ENCODE data around the gene USH1C. TPM values are rescaled to one million over a fixed set of nuclear protein-coding genes. Genes with fewer than 3 reads are reported as not detected.
A peak's percentile ranks its signal among the peaks of the same experiment; 100 is the strongest.

USH1C gene
- total RNA-seq, 1 donor from 2014 or later: 0.24 TPM

DNA sequence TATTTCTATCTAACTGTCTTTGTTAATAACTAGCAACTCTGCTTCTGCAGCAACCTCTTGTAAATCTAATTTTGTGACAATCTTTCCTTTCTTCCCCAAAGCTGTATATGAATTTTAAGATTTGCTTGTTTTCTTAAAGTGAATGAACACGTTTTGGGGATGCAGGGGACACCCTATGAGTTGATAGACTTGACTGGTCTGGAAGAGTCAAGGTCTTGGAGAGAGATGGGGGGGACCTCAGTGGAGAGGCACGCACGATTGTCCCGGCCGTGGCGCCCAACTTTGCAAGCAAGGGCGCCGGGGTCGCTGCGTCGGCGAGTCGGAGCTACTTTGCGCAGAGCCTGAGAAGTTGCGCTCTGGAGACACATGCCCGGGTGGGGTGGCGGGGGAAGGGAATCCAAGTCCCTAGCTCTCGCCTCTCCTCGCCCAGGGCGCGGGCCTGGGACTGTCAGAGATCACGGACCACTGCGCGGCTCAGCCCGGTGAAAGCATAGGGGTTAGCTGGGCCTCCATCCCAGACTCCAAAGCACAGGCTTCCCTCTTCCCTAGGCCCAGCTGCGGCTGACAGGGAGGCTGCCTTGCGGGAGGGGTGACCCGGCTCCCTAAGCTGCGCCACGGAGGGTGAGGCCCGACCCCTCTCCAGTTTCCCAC is 68.4 kb downstream of the USH1C start:
- Histone ChIP-seq H4K20me1 (ENCODE audit: low read depth) (peaks cover 24% of the 10 kb centered on the region), H3K4me3 (peak overlapping the region; percentile 91), H3F3A (ENCODE audit: low read depth) (peaks cover 42% of the 10 kb centered on the region), H2AFZ (replicated peaks) (peak overlapping the region; percentile 100), H3K4me2 (peak overlapping the region; percentile 100), H3K36me3 (no peaks in the 10 kb centered on the region), H3K4me1 (peaks cover 32% of the 10 kb centered on the region), H3K9me3 (ENCODE audit: low read depth) (no peaks in the 10 kb centered on the region), H3K27ac (no peak overlapping the region), H3K79me2 (ENCODE audit: low read depth) (no peaks in the 10 kb centered on the region), H3K9ac (no peak overlapping the region), H3K27me3 (peaks cover 89% of the 10 kb centered on the region)
- Mint-ChIP-seq H3K4me1 (peaks cover 38% of the 10 kb centered on the region), H3K9me3 (no peaks in the 10 kb centered on the region), H3K27ac (no peak overlapping the region), H3K36me3 (no peaks in the 10 kb centered on the region), H3K27me3 (ENCODE audit: insufficient read depth, low read depth) (peaks cover 43% of the 10 kb centered on the region), H3K4me3 (peak overlapping the region; percentile 90)
- TF ChIP-seq, protein P1, sequence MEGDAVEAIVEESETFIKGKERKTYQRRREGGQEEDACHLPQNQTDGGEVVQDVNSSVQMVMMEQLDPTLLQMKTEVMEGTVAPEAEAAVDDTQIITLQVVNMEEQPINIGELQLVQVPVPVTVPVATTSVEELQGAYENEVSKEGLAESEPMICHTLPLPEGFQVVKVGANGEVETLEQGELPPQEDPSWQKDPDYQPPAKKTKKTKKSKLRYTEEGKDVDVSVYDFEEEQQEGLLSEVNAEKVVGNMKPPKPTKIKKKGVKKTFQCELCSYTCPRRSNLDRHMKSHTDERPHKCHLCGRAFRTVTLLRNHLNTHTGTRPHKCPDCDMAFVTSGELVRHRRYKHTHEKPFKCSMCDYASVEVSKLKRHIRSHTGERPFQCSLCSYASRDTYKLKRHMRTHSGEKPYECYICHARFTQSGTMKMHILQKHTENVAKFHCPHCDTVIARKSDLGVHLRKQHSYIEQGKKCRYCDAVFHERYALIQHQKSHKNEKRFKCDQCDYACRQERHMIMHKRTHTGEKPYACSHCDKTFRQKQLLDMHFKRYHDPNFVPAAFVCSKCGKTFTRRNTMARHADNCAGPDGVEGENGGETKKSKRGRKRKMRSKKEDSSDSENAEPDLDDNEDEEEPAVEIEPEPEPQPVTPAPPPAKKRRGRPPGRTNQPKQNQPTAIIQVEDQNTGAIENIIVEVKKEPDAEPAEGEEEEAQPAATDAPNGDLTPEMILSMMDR (IDR thresholded peaks at IDR 0.05): no peak
- TF ChIP-seq EZH2 (IDR thresholded peaks at IDR 0.05) (peak; percentile 60), EZH2phosphoT487 (IDR thresholded peaks at IDR 0.05) (peak; percentile 45)
- DNase-seq (ENCODE audit: low spot score): peak; percentile 70

DNA sequence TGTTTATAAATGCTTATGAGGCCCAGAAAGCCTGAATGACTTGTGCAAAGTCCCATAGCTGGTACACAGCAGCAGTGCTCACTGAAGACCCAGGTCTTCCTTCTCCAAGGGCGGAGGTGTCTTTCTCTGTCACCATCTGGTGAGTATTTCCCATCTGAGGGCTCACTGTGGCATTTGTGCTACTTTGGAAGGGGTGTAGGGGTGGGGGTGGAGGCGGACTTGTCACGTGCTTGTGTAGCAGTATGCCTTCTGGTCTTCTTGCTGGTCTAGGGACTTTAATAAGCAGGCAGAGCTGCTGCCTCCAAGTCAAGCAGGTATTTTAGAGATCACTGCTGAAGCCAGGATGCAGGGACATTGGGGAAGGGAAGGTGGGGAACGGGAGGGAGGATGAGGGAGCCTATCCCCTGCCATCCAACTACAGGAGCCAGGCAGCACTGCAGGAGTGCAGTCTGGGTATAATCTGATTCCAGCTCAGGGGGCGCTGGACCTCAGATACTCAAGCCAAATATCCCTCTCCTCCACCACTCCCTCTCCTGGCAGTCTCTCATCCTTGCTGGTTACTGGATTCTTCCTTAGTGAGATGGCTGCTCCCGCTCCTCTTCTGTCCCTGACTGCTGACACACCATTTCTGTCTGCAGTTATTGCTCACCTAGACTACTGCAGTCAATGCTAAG is 71.0 kb downstream of the USH1C start:
- no peak overlapping the region for H3K27ac Mint-ChIP-seq

DNA sequence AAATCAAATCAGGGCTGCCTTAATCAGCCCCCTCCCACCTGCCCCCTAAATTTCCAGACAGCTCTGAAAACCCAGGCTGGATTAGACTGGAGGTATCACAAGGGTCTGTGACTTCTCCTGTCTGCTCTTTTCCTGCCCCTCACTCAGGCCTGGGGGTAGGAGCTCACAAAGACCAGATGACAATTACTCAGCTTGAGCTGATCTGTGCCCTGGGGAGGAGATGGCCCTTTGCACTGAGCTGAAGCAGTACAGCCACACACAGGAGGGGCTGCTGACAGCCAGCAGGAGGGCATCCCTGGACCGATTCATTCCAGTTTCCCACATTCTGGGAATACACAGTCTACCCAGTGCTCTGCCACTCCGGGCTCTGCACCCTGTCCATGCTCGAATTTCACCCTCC is 71.7 kb downstream of the USH1C start:
- H3K79me2 ChIP-seq (ENCODE audit: low read depth): no peaks in the 10 kb centered on the region

More for the DNA sequence above, 71.0 kb downstream of the USH1C start:
- peaks cover 36% of the 10 kb centered on the region for H3K27me3 Mint-ChIP-seq (ENCODE audit: insufficient read depth, low read depth)
- TF ChIP-seq EZH2phosphoT487 (IDR thresholded peaks at IDR 0.05): no peak
- TF ChIP-seq, protein P1 (IDR thresholded peaks at IDR 0.05): peak; percentile 69
- DNase-seq (ENCODE audit: low spot score): peak; percentile 84
- no peak overlapping the region for H3K4me3 Mint-ChIP-seq
- Histone ChIP-seq H4K20me1 (ENCODE audit: low read depth) (peaks cover 23% of the 10 kb centered on the region), H2AFZ (replicated peaks) (no peak overlapping the region), H3K9me3 (ENCODE audit: low read depth) (no peaks in the 10 kb centered on the region), H3K9ac (no peak overlapping the region), H3K4me2 (peak overlapping the region; percentile 50), H3K27me3 (peaks cover 89% of the 10 kb centered on the region), H3K36me3 (no peaks in the 10 kb centered on the region), H3K27ac (no peak overlapping the region), H3K79me2 (ENCODE audit: low read depth) (no peaks in the 10 kb centered on the region), H3F3A (ENCODE audit: low read depth) (peaks cover 36% of the 10 kb centered on the region), H3K4me3 (no peak overlapping the region), H3K4me1 (peaks cover 23% of the 10 kb centered on the region)
- H3K9me3 Mint-ChIP-seq: no peaks in the 10 kb centered on the region
- peaks cover 25% of the 10 kb centered on the region for H3K4me1 Mint-ChIP-seq
- H3K36me3 Mint-ChIP-seq: no peaks in the 10 kb centered on the region

More for the DNA sequence above, 71.7 kb downstream of the USH1C start:
- H3K9me3 ChIP-seq (ENCODE audit: low read depth): no peaks in the 10 kb centered on the region
- H4K20me1 ChIP-seq (ENCODE audit: low read depth): peaks cover 16% of the 10 kb centered on the region
- H2AFZ ChIP-seq (replicated peaks): no peak overlapping the region
- DNase-seq (ENCODE audit: low spot score): peak; percentile 57
- no peak overlapping the region for H3K27ac ChIP-seq
- H3K4me3 Mint-ChIP-seq: no peak overlapping the region
- no peaks in the 10 kb centered on the region for H3K36me3 ChIP-seq
- no peaks in the 10 kb centered on the region for H3K9me3 Mint-ChIP-seq
- no peak overlapping the region for H3K4me3 ChIP-seq
- H3K27ac Mint-ChIP-seq: no peak overlapping the region
- no peak overlapping the region for H3K9ac ChIP-seq
- H3K4me1 Mint-ChIP-seq: peaks cover 20% of the 10 kb centered on the region
- peaks cover 28% of the 10 kb centered on the region for H3F3A ChIP-seq (ENCODE audit: low read depth)
- peaks cover 82% of the 10 kb centered on the region for H3K27me3 ChIP-seq
- peaks cover 21% of the 10 kb centered on the region for H3K4me1 ChIP-seq
- peaks cover 32% of the 10 kb centered on the region for H3K27me3 Mint-ChIP-seq (ENCODE audit: insufficient read depth, low read depth)
- no peaks in the 10 kb centered on the region for H3K36me3 Mint-ChIP-seq
- H3K4me2 ChIP-seq: peak overlapping the region; percentile 50
- TF ChIP-seq, protein P1 (IDR thresholded peaks at IDR 0.05): no peak
- TF ChIP-seq EZH2phosphoT487 (IDR thresholded peaks at IDR 0.05) (no peak), EZH2 (IDR thresholded peaks at IDR 0.05) (no peak)

All from neural progenitor cell (in vitro differentiated cells).